HepG2 (cell line): ENCODE results near the gene DUSP15. TPM values are rescaled to one million over a fixed set of nuclear protein-coding genes. Genes with fewer than 3 reads are reported as not detected.
A peak's percentile ranks its signal among the peaks of the same experiment; 100 is the strongest.

Experiments used
- ARHGAP35 ChIP-seq: sonication (generic); formaldehyde crosslinking; IDR thresholded peaks from 2 replicates; pipeline ENCODE4 v1.9.0; 2022; ENCODE audit warnings: mild to moderate bottlenecking, inconsistent platforms, moderate library complexity, missing genetic modification reagents, borderline replicate concordance
- ATF7 ChIP-seq, 2 experiments: fragments of 450-650 bp in 1 of 2; sonication (generic) in 1 of 2; formaldehyde crosslinking in 1 of 2; IDR thresholded peaks; 2 replicates each; pipeline versions ENCODE4 v1.4.0 to v1.6.1; 2016 to 2020; ENCODE audit warnings: antibody characterized with exemption in 1 of 2, mild to moderate bottlenecking in 1 of 2, missing genetic modification reagents in 1 of 2
- ATRX ChIP-seq: sonication (generic); formaldehyde crosslinking; IDR thresholded peaks from 2 replicates; pipeline ENCODE4 v1.4.0; 2020; ENCODE audit warnings: missing genetic modification reagents, borderline replicate concordance
- KDM3A ChIP-seq: IDR thresholded peaks from 2 replicates; pipeline ENCODE4 v1.6.1; 2018; ENCODE audit warnings: low read depth, missing compliant biosample characterization
- NR1H2 ChIP-seq: sonication (generic); formaldehyde crosslinking; IDR thresholded peaks from 2 replicates; pipeline ENCODE4 v1.8.1; 2022; ENCODE audit warnings: low read depth, missing genetic modification reagents, borderline replicate concordance
- ZNF235 ChIP-seq: sonication (generic); formaldehyde crosslinking; IDR thresholded peaks from 2 replicates; pipeline ENCODE4 v1.8.1; 2023; ENCODE audit warnings: mild to moderate bottlenecking, missing genetic modification reagents, borderline replicate concordance
- ZNF318 ChIP-seq: sonication (generic); formaldehyde crosslinking; IDR thresholded peaks from 2 replicates; pipeline ENCODE4 v1.4.0; 2020; ENCODE audit warnings: mild to moderate bottlenecking, missing genetic modification reagents
- ZNF333 ChIP-seq: sonication (generic); formaldehyde crosslinking; IDR thresholded peaks from 2 replicates; pipeline ENCODE4 v1.4.0; 2020; ENCODE audit warnings: mild to moderate bottlenecking, missing genetic modification reagents, borderline replicate concordance
- ZNF446 ChIP-seq: sonication (generic); formaldehyde crosslinking; IDR thresholded peaks from 2 replicates; pipeline ENCODE4 v1.5.0; 2020; ENCODE audit warnings: mild to moderate bottlenecking, missing genetic modification reagents
- ZNF670 ChIP-seq: sonication (generic); formaldehyde crosslinking; IDR thresholded peaks from 2 replicates; pipeline ENCODE4 v1.8.0; 2022; ENCODE audit warnings: mild to moderate bottlenecking, missing genetic modification reagents, borderline replicate concordance
- ZNF782 ChIP-seq: sonication (generic); formaldehyde crosslinking; IDR thresholded peaks from 2 replicates; pipeline ENCODE4 v1.4.0; 2020; ENCODE audit warnings: missing genetic modification reagents, mild to moderate bottlenecking, borderline replicate concordance
- ZSCAN21 ChIP-seq: sonication (generic); formaldehyde crosslinking; IDR thresholded peaks from 2 replicates; pipeline ENCODE4 v1.8.0; 2022; ENCODE audit warnings: mild to moderate bottlenecking, missing genetic modification reagents, moderate library complexity, borderline replicate concordance
- polyA plus RNA-seq, 8 experiments: library from polyadenylated mRNA; depleted of rRNA in 3 of 8; stranded (reverse) in 7 of 8; unstranded in 1 of 8; fragments of >200 nt; fragmentation: Illumina TruSeq in 4 of 8; extraction: Trizol in 4 of 8; gene quantifications; 2 replicates each; pipeline versions ENCODE4 v1.2.1 to v1.2.3, GENCODE V29; 2011 to 2016; ENCODE audit warnings: low read depth in 4 of 8, missing spikeins in 1 of 8, mixed read lengths in 1 of 8; ENCODE audit not compliant: insufficient read depth in 1 of 8
- total RNA-seq, 5 experiments: library from RNA; depleted of rRNA; stranded (reverse); fragments of >200 nt; fragmentation: Illumina TruSeq; extraction: Trizol; gene quantifications; 2 replicates each; pipeline ENCODE4 v1.2.3, GENCODE V29; 2016; ENCODE audit warnings: low read depth in 1 of 5
- TF ChIP-seq, protein P1 (sequence below): IDR thresholded peaks from 2 replicates; pipeline ENCODE4 v1.6.1; 2012; ENCODE audit warnings: low read depth, low read length, improper control_type of control experiment
- TF ChIP-seq, protein P2 (sequence below): sonication (generic); formaldehyde crosslinking; IDR thresholded peaks from 2 replicates; pipeline ENCODE4 v1.4.0; 2020; ENCODE audit warnings: low read depth, mild to moderate bottlenecking, missing genetic modification reagents

Gene DUSP15
- total and polyA plus RNA-seq, 2 of the 13 experiments (the other 11 are each of a cell fraction or from before 2014, with no cell fraction given): 0.17 to 0.93 TPM

- TF ChIP-seq ZNF318 (CRISPR knock-in tag) (peak; percentile 38; the same call in 1 of the 2 replicates), ARHGAP35 (CRISPR knock-in tag) (0 out of 2 replicates have a peak, but pooled peaks have one; percentile 46), ATF7 (IDR thresholded peaks at IDR 0.05) (no peak), ATF7 (CRISPR knock-in tag; IDR thresholded peaks at IDR 0.05) (peak; percentile 7; the same call in 1 of the 2 replicates), ZNF235 (CRISPR knock-in tag) (0 out of 2 replicates have a peak, but pooled peaks have one; percentile 27), ZSCAN21 (0 out of 2 replicates have a peak, but pooled peaks have one; percentile 30), ZNF782 (CRISPR knock-in tag) (peak; percentile 57; the same call in 1 of the 2 replicates), ZNF333 (CRISPR knock-in tag) (0 out of 2 replicates have a peak, but pooled peaks have one; percentile 35), KDM3A (CRISPR knock-in tag) (peak; percentile 38; the same call in 1 of the 2 replicates), NR1H2 (CRISPR knock-in tag) (0 out of 2 replicates have a peak, but pooled peaks have one; percentile 49), ZNF446 (CRISPR knock-in tag) (peak; percentile 52; the same call in 1 of the 2 replicates), ZNF670 (CRISPR knock-in tag) (0 out of 2 replicates have a peak, but pooled peaks have one; percentile 22), ATRX (CRISPR knock-in tag) (no peak)
- TF ChIP-seq, protein P1, sequence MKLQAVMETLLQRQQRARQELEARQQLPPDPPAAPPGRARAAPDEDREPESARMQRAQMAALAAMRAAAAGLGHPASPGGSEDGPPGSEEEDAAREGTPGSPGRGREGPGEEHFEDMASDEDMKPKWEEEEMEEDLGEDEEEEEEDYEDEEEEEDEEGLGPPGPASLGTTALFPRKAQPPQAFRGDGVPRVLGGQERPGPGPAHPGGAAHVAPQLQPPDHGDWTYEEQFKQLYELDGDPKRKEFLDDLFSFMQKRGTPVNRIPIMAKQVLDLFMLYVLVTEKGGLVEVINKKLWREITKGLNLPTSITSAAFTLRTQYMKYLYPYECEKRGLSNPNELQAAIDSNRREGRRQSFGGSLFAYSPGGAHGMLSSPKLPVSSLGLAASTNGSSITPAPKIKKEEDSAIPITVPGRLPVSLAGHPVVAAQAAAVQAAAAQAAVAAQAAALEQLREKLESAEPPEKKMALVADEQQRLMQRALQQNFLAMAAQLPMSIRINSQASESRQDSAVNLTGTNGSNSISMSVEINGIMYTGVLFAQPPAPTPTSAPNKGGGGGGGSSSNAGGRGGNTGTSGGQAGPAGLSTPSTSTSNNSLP: no peak
- TF ChIP-seq, protein P2, sequence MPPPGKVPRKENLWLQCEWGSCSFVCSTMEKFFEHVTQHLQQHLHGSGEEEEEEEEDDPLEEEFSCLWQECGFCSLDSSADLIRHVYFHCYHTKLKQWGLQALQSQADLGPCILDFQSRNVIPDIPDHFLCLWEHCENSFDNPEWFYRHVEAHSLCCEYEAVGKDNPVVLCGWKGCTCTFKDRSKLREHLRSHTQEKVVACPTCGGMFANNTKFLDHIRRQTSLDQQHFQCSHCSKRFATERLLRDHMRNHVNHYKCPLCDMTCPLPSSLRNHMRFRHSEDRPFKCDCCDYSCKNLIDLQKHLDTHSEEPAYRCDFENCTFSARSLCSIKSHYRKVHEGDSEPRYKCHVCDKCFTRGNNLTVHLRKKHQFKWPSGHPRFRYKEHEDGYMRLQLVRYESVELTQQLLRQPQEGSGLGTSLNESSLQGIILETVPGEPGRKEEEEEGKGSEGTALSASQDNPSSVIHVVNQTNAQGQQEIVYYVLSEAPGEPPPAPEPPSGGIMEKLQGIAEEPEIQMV: 0 out of 2 replicates have a peak, but pooled peaks have one; percentile 11
Measured at GRCh38 chr20:31861135-31861384, 9.3 kb downstream of the DUSP15 start (continued).
